ENCODE results near the gene VPS13D. TPM values are rescaled to one million over a fixed set of nuclear protein-coding genes. Genes with fewer than 3 reads are reported as not detected.

The VPS13D gene
- total RNA-seq, 1 experiment from 2014 or later, result 20.2 TPM

DNA sequence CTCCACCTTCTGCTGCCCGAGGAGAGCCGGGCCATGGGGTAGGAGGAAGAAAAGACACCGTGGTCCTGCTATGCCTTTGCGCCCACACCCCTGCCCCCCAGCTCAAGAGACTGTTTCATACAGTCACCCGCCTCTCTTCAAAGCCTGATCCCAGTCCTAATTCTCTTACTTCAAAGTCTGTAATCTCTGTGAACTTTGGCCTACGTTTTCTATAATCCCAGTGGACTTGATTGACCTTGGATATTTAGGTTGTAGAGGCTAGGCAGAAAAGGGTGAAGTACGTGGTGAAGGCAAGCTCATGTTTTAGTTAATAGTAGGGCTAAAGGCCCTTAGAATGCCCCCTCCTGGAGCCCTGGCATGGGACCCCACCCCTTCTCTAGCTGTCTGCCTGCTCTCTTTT, 28.4 kb downstream of the VPS13D start:
- peaks cover 5 to 6% of the 10 kb centered on the region in 2 experiments; a peak in 3 of 4 replicates for H3K4me1 Mint-ChIP-seq
- Histone ChIP-seq H4K5ac (ENCODE audit: insufficient read length, low read depth, low read length) (no peak overlapping the region), H2BK5ac (ENCODE audit: insufficient read length, low read length) (no peak overlapping the region), H3K4me1 (ENCODE audit: insufficient read depth, low read length) (no peaks in the 10 kb centered on the region), H3K23ac (ENCODE audit: insufficient read length, low read depth, low read length) (no peak overlapping the region), H2AK5ac (ENCODE audit: insufficient read length, low read length) (no peak overlapping the region), H3K9me3 (ENCODE audit: control insufficient read depth, low read depth, low read length) (no peaks in the 10 kb centered on the region), H4K91ac (ENCODE audit: insufficient read length, low read depth, low read length) (no peak overlapping the region), H3K14ac (ENCODE audit: insufficient read depth, low read length) (no peak overlapping the region), H3K4me2 (ENCODE audit: insufficient read depth, insufficient read length, low read length) (no peak overlapping the region), H3K27me3 (ENCODE audit: insufficient read depth, low read length) (no peaks in the 10 kb centered on the region), H2BK12ac (ENCODE audit: insufficient read length, low read depth, low read length) (no peak overlapping the region), H2AFZ (ENCODE audit: low read length) (no peak overlapping the region), H3K23me2 (ENCODE audit: insufficient read length, low read depth, low read length, poor library complexity, severe bottlenecking) (no peaks in the 10 kb centered on the region), H2BK15ac (ENCODE audit: low read depth, low read length) (no peak overlapping the region), H3K9ac (ENCODE audit: extremely low read depth, insufficient read length, low read length) (no peak overlapping the region), H4K20me1 (ENCODE audit: control insufficient read depth, insufficient read depth, insufficient read length) (no peaks in the 10 kb centered on the region), H3K4ac (ENCODE audit: low read depth, low read length) (no peak overlapping the region), H3K27ac (ENCODE audit: insufficient read length, low read depth, low read length) (no peak overlapping the region), H3K79me2 (ENCODE audit: insufficient read depth, low read length) (no peaks in the 10 kb centered on the region), H3K18ac (ENCODE audit: insufficient read length, low read depth, low read length) (no peak overlapping the region), H4K8ac (replicated peaks; ENCODE audit: insufficient read length, low read depth, low read length) (no peak overlapping the region), H2BK20ac (ENCODE audit: low read depth, low read length, poor library complexity, severe bottlenecking) (no peak overlapping the region), H3T11ph (ENCODE audit: low read length) (no peak overlapping the region), H2BK120ac (ENCODE audit: low read depth, low read length, poor library complexity, severe bottlenecking) (no peak overlapping the region), H3K79me1 (ENCODE audit: insufficient read depth, low read depth, low read length, poor library complexity, severe bottlenecking) (no peaks in the 10 kb centered on the region), H3K56ac (ENCODE audit: insufficient read length, low read depth, low read length) (no peak overlapping the region)
- peaks cover 15 to 69% (median 46%) of the 10 kb centered on the region in 3 experiments for H3K36me3 Mint-ChIP-seq (ENCODE audit: insufficient read depth in 1 of 3, low read depth in 3 of 3)
- no peaks in the 10 kb centered on the region for H3K9me3 Mint-ChIP-seq
- H3K27ac Mint-ChIP-seq, result no peak overlapping the region; a peak in 1 of 7 replicates
- no peak overlapping the region for H3K4me3 Mint-ChIP-seq
- H3K27me3 Mint-ChIP-seq (ENCODE audit: low read depth), result no peaks in the 10 kb centered on the region
- no peak for DNase-seq
- TF ChIP-seq CTCF (conservative IDR thresholded peaks at IDR 0.05), result no peak
- no CpG with 5 or more reads among the region's 7 CpGs for WGBS (ENCODE audit: extremely low coverage, insufficient read length, low lambda C conversion rate)

Measured in H9 (cell line).